Measurements from ENCODE around the gene TREH.
A peak's percentile ranks its signal among the peaks of the same experiment; 100 is the strongest.

The TREH gene

DNA sequence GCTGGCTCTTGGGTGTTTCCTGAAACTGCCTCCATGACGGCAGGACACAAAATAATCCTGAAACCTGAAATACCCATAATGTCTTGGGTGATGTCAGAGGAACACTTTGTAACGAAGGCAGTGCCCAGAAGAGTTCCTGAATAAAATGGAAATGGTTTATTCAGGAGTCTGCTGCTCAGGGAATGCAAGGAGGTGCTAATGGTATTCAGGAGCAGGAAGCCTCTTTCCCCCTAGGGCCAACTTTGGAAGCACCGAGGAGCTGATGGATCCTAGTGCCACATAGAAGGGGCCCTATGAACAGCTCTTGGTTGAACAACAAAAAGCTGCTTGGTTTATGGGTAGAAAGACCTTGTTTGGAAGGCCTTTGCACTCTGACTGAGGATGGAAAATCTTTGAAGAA is 15.5 kb downstream of the TREH start:
- Histone ChIP-seq H3K27ac (ENCODE audit: low read length) (no peak overlapping the region), H3K9me3 (ENCODE audit: control insufficient read depth in 2 of 2, low read length in 2 of 2) (no peaks in the 10 kb centered on the region), H3K36me3 (ENCODE audit: control insufficient read depth in 2 of 2, insufficient read depth in 2 of 2, low read length in 2 of 2) (no peaks in the 10 kb centered on the region), H3K4me1 (ENCODE audit: control insufficient read depth, insufficient read depth, low read length) (peaks cover 12% of the 10 kb centered on the region), H3K27me3 (ENCODE audit: control insufficient read depth in 1 of 2, insufficient read depth in 2 of 2, low read length in 2 of 2) (no peaks in the 10 kb centered on the region), H3K4me3 (ENCODE audit: low read length in 2 of 2) (no peak overlapping the region), H3K9ac (ENCODE audit: low read length in 2 of 2) (no peak overlapping the region)

DNA sequence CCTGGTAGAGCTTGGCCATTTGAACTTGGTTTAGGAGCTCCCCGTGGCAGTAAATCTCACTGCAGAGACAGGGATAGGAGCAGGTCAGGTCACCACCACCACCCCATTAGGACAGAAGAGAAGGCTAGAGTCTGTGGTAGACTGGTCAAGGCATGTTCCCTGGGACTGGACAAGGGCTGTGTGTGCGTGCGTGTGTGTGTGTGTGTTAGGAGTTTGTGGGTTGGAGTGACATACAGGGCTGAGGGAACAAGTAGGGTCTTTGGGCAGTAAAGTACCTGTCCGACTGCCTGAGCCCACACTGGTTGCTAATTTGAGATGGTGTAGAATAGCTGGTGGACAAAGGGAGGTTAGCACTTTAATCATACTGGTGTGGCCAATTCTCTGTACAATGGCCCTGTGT is 16.1 kb downstream of the TREH start:
- Histone ChIP-seq H3K36me3 (ENCODE audit: control insufficient read depth in 2 of 2, insufficient read depth in 2 of 2, low read length in 2 of 2) (no peaks in the 10 kb centered on the region), H3K9ac (ENCODE audit: low read length in 2 of 2) (no peak overlapping the region), H3K27ac (ENCODE audit: low read length) (no peak overlapping the region), H3K4me3 (ENCODE audit: low read length in 2 of 2) (no peak overlapping the region), H3K9me3 (ENCODE audit: control insufficient read depth in 2 of 2, low read length in 2 of 2) (no peaks in the 10 kb centered on the region), H3K27me3 (ENCODE audit: control insufficient read depth in 1 of 2, insufficient read depth in 2 of 2, low read length in 2 of 2) (no peaks in the 10 kb centered on the region), H3K4me1 (ENCODE audit: control insufficient read depth, insufficient read depth, low read length) (peaks cover 15% of the 10 kb centered on the region)

DNA sequence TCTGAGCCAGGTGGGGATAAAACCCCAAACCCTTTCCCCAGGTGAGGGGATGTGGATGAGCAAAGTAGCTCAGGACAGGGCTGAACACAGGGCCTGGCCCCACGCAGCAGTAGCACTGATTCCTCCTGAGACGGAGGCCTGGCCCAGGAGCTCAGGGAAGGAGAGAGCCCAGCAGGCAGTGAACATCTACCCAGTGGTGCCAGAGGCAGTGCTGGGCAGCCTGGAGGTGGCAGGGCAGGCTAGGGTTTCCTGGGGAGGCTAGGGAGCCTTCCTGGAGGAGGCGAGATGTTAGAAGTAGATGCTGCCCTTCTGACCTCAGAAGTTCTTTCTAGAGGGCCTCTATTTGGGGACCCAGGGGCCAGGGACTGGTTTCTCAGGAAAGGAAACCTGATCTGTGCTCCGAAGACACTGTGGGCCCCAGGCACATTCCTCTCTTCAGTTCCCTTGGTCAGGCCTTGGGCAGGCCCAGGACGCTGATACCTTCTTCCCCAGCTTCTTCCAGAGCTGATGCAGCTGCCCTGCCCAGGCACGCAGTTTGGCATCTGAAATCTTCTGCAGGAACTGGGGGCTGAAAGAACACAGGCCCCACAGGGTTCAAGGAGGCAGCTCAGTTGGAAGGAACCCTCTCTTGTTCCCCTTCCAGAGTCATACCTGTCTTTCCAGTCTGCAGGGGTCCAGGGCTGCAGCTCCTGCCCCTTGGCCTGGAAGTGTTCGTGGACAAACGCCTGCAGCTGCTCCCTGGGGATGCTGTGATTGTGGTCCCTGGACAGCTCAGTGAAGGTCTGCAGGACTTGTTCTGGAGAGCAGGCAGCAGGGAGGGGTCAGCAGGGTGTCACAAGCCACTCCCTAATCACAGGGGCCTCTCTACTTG is 16.8 kb downstream of the TREH start:
- no peak overlapping the region for H3K9ac ChIP-seq (ENCODE audit: low read length in 2 of 2)
- peaks cover 0 to 2% of the 10 kb centered on the region in 2 donors for H3K36me3 ChIP-seq (ENCODE audit: control insufficient read depth in 2 of 2, insufficient read depth in 2 of 2, low read length in 2 of 2)
- no peak overlapping the region for H3K27ac ChIP-seq (ENCODE audit: low read length)
- H3K27me3 ChIP-seq (ENCODE audit: control insufficient read depth in 1 of 2, insufficient read depth in 2 of 2, low read length in 2 of 2): no peaks in the 10 kb centered on the region
- no peaks in the 10 kb centered on the region for H3K9me3 ChIP-seq (ENCODE audit: control insufficient read depth in 2 of 2, low read length in 2 of 2)
- H3K4me3 ChIP-seq (ENCODE audit: low read length in 2 of 2): no peak overlapping the region
- H3K4me1 ChIP-seq (ENCODE audit: control insufficient read depth, insufficient read depth, low read length): peaks cover 15% of the 10 kb centered on the region

DNA sequence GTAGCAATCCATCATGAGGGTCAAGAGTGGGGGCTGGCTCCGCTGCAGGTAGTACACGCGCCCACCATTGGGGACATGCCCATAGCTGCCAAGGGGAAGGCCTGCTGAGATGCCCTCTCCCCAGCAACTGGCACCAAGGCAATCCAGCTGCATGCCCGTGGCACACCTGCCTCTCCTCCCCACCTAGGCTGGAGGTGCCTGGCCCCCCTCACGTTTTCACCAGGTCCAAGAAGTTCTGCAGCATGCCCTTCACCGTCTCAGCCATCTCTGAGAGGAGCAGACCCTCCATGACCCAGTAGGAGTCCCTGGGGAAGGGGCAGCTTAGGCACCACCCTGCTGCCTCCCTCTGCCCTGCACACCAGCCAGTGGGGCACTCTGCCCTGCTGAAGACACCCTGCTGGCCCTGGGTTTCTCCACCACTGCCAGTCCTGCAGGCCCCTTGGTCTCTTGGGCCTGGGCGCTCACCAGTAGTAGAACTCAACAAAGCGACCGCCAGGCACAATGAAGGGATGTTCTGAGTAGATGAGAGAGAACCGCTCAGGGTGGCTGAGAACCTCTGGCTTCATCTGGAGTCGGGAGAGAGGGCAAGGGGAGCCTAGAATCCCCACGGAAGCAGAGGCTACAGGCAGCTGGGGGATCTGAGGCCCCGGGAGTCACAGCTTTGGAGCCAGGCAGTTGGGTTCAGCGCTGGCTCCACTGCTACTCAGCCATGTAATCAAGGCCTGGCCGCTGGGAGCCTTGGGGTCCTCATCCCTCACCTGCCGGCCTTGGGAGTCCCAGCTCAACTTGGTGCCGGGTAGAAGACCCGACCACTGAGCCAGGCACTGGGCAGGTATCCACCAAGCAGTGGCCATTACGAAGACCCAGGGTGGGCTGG is 17.8 kb downstream of the TREH start:
- Histone ChIP-seq H3K27me3 (ENCODE audit: control insufficient read depth in 1 of 2, insufficient read depth in 2 of 2, low read length in 2 of 2) (no peaks in the 10 kb centered on the region), H3K36me3 (ENCODE audit: control insufficient read depth in 2 of 2, insufficient read depth in 2 of 2, low read length in 2 of 2) (peaks cover 6 to 7% of the 10 kb centered on the region in 2 donors), H3K27ac (ENCODE audit: low read length) (no peak overlapping the region), H3K9me3 (ENCODE audit: control insufficient read depth in 2 of 2, low read length in 2 of 2) (no peaks in the 10 kb centered on the region), H3K4me3 (ENCODE audit: low read length in 2 of 2) (no peak overlapping the region), H3K9ac (ENCODE audit: low read length in 2 of 2) (no peak overlapping the region), H3K4me1 (ENCODE audit: control insufficient read depth, insufficient read depth, low read length) (peaks cover 15% of the 10 kb centered on the region)

DNA sequence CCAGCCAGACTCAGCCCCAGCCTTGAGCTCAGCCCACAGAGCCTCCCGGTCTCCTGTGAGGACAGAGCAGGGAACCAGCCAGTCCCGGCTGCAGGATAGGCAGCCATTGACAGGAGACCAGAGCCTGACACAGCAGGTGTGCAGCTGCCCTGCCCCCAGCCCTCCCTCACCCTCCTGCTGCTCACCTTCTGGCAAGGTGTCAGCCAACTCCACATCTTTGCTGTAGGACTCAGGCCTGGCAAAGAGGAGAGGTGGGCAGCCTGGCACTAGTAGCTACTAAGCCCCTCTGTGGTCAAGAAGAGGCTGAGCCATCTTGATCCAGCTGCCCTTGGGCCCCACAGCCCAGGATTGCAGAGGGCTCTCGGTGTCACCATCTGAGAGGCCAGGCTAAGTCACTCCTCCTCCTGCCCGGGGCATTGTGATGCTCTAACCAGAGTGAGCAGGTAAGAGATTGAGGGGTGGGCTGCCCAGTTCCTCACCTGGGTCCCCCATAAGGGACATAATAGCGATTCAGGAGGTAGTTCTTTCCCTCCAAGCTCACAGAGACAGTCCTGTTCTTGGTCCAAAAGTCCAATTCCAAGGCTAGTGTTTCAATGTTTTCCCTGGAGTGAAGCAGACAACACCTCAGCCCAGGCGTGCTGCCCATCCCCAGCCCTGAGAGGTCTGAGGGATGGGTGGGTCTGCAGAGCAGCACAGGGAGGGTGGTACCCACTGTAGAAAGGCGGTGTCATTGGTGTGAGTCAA is 18.6 kb downstream of the TREH start:
- no peak overlapping the region for H3K4me3 ChIP-seq (ENCODE audit: low read length in 2 of 2)
- peaks cover 13 to 15% of the 10 kb centered on the region in 2 donors for H3K36me3 ChIP-seq (ENCODE audit: control insufficient read depth in 2 of 2, insufficient read depth in 2 of 2, low read length in 2 of 2)
- H3K4me1 ChIP-seq (ENCODE audit: control insufficient read depth, insufficient read depth, low read length): peaks cover 15% of the 10 kb centered on the region
- H3K9me3 ChIP-seq (ENCODE audit: control insufficient read depth in 2 of 2, low read length in 2 of 2): no peaks in the 10 kb centered on the region
- H3K27ac ChIP-seq (ENCODE audit: low read length): no peak overlapping the region
- no peaks in the 10 kb centered on the region for H3K27me3 ChIP-seq (ENCODE audit: control insufficient read depth in 1 of 2, insufficient read depth in 2 of 2, low read length in 2 of 2)
- no peak overlapping the region for H3K9ac ChIP-seq (ENCODE audit: low read length in 2 of 2)

DNA sequence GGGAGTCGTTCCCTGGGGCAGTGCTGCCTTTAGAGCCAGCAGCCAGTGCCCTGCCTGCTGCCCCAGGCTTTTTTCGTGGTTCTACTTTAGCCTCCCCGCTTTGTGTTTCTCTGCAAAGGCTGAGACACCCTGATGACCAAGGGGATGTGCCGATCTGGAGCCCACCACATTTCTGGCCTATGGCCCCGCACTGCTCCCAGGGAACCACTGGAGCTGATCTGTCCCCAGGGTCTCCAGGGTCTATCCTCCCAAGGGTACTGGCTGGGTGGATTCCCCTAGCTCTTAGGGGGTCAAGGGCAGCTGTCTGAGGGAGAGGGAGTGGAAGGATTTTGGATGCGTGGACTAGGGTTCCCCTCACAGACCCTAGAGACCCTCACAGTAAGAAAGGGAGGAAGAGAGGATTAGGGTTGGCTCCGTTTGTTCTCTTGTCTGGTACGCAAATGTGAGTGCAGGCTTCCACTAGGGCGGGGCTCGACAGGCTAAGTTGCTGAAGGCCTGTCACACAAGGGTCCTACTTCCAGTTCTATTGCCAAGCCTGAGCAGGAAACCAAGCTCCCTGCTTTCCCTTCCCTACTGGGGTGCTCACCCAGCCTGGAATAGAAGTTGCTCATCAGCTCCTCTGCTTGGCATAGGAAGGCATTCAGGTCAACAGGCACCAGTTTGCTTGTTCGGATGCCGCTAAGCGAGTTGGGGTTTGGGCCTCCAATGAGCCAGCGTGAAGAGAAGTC is 19.3 kb downstream of the TREH start:
- H3K9ac ChIP-seq (ENCODE audit: low read length in 2 of 2): no peak overlapping the region
- H3K27me3 ChIP-seq (ENCODE audit: control insufficient read depth in 1 of 2, insufficient read depth in 2 of 2, low read length in 2 of 2): no peaks in the 10 kb centered on the region

DNA sequence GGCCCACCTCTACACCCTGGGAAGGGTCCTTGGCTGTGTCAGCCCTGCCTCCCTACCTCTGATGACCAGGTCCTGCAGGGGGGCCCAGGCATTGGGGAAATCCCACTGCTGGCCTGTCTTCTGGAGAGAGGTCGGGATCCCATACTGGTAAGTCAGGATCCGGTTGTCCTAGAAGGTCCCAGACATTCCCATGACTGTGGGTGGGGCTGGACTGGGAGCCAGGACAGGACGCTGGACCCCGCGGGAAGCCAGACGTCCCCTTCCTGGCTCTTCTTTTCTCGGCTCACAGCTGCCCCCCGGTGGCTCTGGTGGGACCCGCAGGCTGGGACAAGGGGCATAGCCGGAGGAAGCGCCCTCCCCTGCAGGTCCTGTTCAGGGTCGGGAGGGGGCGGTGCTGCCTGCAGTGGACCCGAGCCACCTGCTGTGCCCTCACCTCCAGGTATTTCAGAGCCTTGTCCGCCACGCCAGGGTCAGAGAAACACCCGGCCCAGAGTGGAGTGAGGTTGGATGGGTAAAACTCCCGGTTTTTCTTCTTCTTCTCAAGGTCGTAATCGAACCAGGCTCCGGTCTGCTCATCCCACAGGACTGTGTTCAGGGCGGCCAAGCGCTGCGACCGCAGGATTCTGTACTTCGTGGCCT is 20.0 kb downstream of the TREH start:
- peaks cover 22 to 26% of the 10 kb centered on the region in 2 donors for H3K36me3 ChIP-seq (ENCODE audit: control insufficient read depth in 2 of 2, insufficient read depth in 2 of 2, low read length in 2 of 2)
- H3K4me3 ChIP-seq (ENCODE audit: low read length in 2 of 2): peak overlapping the region in 1 of 2 donors; percentile 35
- H3K27me3 ChIP-seq (ENCODE audit: control insufficient read depth in 1 of 2, insufficient read depth in 2 of 2, low read length in 2 of 2): no peaks in the 10 kb centered on the region
- no peak overlapping the region for H3K9ac ChIP-seq (ENCODE audit: low read length in 2 of 2)
- H3K4me1 ChIP-seq (ENCODE audit: control insufficient read depth, insufficient read depth, low read length): peaks cover 15% of the 10 kb centered on the region
- no peaks in the 10 kb centered on the region for H3K9me3 ChIP-seq (ENCODE audit: control insufficient read depth in 2 of 2, low read length in 2 of 2)
- no peak overlapping the region for H3K27ac ChIP-seq (ENCODE audit: low read length)

More for the DNA sequence above, 19.3 kb downstream of the TREH start:
- Histone ChIP-seq H3K36me3 (ENCODE audit: control insufficient read depth in 2 of 2, insufficient read depth in 2 of 2, low read length in 2 of 2) (peaks cover 21 to 22% of the 10 kb centered on the region in 2 donors), H3K9me3 (ENCODE audit: control insufficient read depth in 2 of 2, low read length in 2 of 2) (no peaks in the 10 kb centered on the region), H3K4me3 (ENCODE audit: low read length in 2 of 2) (peak overlapping the region in 1 of 2 donors; percentile 35), H3K27ac (ENCODE audit: low read length) (no peak overlapping the region), H3K4me1 (ENCODE audit: control insufficient read depth, insufficient read depth, low read length) (peaks cover 15% of the 10 kb centered on the region)

DNA sequence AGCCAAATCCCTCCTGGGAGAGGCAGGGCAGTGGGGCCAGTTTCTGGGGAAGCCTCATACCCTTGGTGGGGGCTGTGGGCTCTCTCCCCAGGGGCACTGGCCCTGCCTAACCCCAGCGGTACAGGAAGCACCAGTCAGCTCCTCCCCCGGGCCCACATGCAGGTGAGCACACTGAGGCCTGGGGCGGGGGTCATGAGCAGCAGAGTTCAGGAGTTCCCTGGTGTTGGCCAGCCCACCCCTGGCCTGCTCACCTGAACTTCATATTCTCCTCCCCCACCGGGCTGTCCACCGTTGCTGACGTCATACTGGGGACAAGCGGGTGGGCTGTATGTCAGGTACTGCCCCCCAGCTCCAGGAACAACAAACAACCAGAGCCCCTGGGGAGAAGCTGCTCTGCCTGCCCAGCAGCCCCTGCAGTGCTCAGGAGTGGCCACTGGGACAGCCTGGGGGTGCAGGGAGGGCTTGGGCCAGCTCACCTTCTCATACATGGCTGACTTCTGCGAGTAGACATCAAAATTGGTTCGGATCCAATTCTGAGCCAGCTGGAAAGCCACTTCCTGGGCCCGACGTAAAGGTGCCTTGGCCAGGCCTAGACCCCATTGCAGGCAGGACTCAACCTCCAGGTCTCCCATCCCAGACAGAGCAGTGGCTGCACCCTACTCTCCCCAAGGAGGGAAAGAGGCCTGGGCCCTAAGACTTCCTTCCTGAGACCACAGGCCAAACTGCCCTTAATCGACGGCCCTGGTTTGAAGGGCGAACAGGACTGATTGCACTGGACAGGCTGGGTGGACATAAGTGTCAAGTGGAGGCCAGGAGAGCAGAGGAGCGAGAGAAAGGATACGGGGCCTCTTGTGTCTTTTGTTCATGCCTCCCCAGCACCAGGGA is 20.8 kb downstream of the TREH start:
- peaks cover 24 to 31% of the 10 kb centered on the region in 2 donors for H3K36me3 ChIP-seq (ENCODE audit: control insufficient read depth in 2 of 2, insufficient read depth in 2 of 2, low read length in 2 of 2)
- H3K27ac ChIP-seq (ENCODE audit: low read length): no peak overlapping the region
- H3K9ac ChIP-seq (ENCODE audit: low read length in 2 of 2): no peak overlapping the region
- H3K4me3 ChIP-seq (ENCODE audit: low read length in 2 of 2): peak overlapping the region in 1 of 2 donors; percentile 35
- H3K9me3 ChIP-seq (ENCODE audit: control insufficient read depth in 2 of 2, low read length in 2 of 2): no peaks in the 10 kb centered on the region
- no peaks in the 10 kb centered on the region for H3K27me3 ChIP-seq (ENCODE audit: control insufficient read depth in 1 of 2, insufficient read depth in 2 of 2, low read length in 2 of 2)
- H3K4me1 ChIP-seq (ENCODE audit: control insufficient read depth, insufficient read depth, low read length): peaks cover 15% of the 10 kb centered on the region

DNA sequence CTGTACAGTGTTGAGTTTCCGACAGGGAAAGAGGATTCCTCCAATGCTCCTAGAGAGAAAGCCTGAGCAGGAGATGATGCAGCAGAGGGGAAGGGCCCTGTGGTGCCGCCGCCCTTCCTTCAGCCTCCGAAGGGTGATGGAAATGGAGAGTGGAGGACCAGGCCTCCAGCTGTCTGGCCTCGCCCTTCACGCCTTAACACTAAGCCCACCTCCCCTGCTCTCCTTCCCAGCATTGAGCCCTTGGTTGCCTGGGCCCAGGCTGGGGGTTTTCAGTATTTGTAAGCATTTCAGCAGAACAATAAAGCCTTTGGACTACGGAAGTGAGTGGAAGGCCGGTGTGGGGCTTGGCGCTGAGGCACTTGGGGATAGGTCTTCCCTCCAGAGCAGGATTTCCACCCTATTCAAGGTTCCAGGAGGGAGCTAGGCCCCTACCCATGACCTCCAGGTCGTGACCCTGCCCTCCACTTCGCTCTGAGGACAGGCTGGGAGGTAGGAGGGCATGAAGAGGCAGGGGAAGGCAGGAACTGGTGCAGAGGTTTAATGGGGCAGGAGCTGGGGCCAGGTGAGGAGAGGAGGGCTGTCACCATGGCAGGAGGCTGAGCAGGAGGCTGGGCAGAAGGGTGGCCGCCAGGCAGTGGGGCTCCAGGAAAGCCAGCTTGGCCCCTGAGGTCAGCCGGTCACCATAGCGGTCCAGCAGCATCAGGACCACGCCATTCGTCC is 21.6 kb downstream of the TREH start:
- no peak overlapping the region for H3K9ac ChIP-seq (ENCODE audit: low read length in 2 of 2)

More for the DNA sequence above, 21.6 kb downstream of the TREH start:
- Histone ChIP-seq H3K27ac (ENCODE audit: low read length) (no peak overlapping the region), H3K9me3 (ENCODE audit: control insufficient read depth in 2 of 2, low read length in 2 of 2) (no peaks in the 10 kb centered on the region), H3K27me3 (ENCODE audit: control insufficient read depth in 1 of 2, insufficient read depth in 2 of 2, low read length in 2 of 2) (no peaks in the 10 kb centered on the region), H3K4me3 (ENCODE audit: low read length in 2 of 2) (no peak overlapping the region), H3K4me1 (ENCODE audit: control insufficient read depth, insufficient read depth, low read length) (peaks cover 15% of the 10 kb centered on the region), H3K36me3 (ENCODE audit: control insufficient read depth in 2 of 2, insufficient read depth in 2 of 2, low read length in 2 of 2) (peaks cover 32 to 37% of the 10 kb centered on the region in 2 donors)
